ENCODE data around the gene NEK2.

GRCh38 chr1:211632117-211632807, 43.2 kb downstream of the NEK2 start:
- TF ChIP-seq EZH2phosphoT487 (IDR thresholded peaks at IDR 0.05) = no peak
- TF ChIP-seq CTCF (IDR thresholded peaks at IDR 0.05) = no peak
